GM21423 (cell line): Measurements from ENCODE around the gene REEP2.
A peak's percentile ranks its signal among the peaks of the same experiment; 100 is the strongest.
"Not testable (repeated sequence)": the region's sequence is repeated elsewhere in the genome, so short reads cannot be mapped to it uniquely, and the experiment has no call there.

ENCODE experiments used
- ATAC-seq: cut with Tn5 transposase; IDR thresholded peaks from one replicate; pipeline ENCODE4 v1.9.1; 2021; ENCODE audit warnings: mild to moderate bottlenecking, moderate library complexity; ENCODE audit not compliant: unreplicated experiment

REEP2 gene, protein sequence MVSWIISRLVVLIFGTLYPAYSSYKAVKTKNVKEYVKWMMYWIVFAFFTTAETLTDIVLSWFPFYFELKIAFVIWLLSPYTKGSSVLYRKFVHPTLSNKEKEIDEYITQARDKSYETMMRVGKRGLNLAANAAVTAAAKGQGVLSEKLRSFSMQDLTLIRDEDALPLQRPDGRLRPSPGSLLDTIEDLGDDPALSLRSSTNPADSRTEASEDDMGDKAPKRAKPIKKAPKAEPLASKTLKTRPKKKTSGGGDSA

DNA sequence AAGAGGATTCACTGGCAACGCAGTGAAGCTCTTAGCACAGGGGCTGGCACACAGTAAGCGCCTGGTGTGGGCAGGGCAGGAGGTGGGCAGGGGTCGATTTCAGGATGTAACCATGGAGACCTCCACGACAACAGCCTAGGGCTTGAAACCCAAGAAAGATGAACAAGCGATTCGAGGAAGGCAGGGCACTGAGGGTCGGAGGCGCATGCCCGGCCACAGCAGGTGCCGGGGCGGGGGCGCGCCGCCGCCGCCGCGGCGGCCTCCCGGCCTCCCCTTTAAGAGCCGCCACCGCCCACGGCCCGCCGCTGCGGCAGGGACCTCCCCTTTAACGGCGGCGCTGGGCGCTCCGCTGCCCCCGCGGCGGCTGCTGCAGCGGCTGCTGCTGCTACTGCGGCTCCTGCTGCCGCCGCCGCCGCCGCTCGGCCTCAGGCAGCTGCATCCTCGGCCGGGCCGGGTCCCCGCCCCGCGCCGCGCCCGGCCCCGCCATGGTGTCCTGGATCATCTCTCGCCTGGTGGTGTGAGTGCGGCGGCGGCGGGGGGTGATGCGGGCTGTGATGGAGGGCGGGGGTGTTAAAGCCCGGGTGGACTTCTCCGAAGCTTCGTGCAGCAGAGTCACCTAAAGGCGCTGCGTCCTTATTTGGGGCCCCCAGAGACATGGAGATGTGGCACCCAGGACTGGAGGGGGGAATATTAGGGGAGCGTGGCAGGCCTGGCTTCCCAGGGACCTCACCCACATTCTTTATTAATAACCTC, at the start of gene REEP2:
Gene REEP2 (plus strand): TSS at position 334 of the 753 bp plus-strand sequence. CDS start 152 bp downstream, at position 486.
- peak; percentile 69 for ATAC-seq

DNA sequence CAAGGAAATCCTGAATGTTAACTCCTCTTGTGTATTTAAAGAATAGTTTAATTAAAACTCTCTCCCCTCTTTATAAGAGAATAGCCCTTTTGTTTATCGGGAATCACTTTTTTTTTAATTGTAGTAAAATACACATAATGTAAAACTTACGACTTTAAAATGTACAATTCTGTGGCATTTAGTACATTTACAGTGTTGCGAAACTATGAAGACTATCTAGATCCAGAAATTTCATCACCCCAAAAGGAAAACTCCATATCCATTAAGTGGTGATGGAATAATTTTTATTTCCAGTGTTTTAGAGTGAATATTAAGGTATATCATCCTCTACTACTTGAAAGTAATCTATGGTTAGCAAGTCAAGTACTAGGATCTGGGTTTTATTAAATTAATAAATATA, 49.5 kb upstream of the REEP2 start:
- no peak for ATAC-seq

DNA sequence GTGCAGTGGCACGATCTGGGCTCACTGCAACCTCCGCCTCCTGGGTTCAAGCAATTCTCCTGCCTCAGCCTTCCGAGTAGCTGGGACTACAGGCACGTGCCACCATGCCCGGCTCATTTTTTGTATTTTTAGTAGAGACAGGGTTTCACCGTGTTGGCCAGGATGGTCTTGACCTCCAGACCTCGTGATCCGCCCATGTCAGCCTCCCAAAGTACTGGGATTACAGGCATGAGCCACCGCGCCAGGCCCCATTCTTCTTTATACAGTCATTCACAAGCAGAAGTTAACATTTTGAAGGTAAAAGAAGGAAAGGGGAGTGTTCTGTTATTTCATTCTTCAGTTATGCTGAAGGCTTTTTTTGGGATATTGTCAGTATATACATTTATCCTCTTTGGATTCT, 48.9 kb upstream of the REEP2 start:
- ATAC-seq: not testable (repeated sequence)

DNA sequence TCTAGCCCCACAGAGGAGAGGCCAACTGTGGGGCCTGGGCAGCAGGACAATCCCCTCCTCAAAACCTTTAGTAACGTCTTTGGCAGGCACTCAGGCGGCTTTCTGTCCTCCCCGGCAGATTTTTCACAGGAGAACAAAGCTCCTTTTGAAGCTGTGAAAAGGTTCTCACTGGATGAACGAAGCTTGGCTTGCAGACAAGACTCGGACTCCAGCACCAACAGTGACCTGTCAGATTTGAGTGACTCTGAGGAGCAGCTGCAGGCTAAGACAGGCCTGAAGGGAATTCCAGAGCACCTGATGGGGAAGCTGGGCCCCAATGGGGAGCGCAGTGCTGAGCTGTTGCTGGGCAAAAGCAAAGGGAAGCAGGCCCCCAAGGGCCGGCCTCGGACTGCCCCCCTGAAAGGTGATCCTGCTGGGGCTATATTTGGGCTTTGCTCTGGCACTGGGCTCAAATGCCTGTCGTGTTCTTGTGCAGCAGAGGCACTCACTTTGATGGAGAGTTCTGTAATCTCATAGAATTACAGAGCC, 46.9 kb upstream of the REEP2 start:
- no peak for ATAC-seq

DNA sequence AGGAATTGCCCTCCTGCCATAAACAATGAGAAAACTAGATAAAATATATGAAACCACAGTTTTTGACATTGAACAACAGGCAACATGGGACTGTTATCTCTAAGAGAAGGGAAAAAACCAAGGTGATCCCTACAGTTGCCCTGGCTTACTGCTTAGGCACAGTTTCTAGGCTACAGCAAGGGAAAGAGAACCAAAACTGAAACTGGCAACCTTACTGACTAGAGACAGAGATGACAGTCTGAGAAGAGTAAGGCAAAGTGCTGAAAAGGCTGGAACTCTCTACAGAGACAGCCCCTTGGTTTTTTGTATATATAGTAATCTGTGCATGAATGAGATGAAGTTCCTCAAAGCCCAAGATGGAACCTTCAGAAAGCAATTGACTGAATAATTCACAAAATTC, 36.2 kb upstream of the REEP2 start:
- ATAC-seq: peak; percentile 84

DNA sequence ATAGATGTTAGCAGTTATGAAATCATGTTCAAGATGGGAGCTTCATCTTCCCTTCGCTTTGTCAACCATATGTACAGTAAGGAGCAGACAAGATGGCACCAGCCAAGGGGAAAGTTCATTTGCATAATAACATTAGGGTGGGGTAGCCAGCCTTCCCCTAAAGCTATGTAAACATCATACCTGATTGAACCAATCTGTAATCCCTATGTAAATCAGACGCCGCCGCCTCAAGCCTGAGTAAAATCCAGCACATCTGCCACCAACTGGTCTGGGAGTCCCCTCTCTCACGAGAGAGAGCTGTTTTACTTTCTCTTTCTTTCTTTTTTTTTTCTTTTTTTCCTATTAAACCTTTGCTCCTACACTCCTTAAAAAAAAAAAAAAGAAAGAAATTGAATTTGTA, 30.8 kb upstream of the REEP2 start:
- no peak for ATAC-seq

DNA sequence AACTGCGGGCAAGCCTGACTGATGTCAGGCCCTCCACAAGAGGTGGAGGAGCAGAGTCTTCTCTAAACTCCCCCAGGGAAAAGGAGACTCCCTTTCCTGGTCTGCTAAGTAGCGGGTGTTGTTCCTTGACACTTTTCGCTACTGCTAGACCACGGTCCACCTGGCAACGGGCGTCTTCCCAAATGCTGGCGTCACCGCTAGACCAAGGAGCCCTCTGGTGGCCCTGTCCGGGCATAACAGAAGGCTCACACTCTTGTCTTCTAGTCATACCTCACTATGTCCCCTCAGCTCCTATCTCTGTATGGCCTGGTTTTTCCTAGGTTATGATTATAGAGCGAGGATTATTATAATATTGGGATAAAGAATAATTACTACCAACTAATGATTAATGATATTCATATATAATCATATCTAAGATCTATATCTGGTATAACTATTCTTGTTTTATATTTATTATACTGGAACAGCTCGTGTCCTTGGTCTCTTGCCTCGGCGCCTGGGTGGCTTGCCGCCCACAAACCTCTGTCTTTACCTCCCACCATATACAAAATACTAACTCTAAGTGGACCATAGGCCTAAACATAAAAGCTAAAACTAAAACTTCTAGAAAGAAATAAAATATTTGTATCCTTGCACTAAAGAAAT, 27.7 kb upstream of the REEP2 start:
- ATAC-seq: not testable (repeated sequence)

DNA sequence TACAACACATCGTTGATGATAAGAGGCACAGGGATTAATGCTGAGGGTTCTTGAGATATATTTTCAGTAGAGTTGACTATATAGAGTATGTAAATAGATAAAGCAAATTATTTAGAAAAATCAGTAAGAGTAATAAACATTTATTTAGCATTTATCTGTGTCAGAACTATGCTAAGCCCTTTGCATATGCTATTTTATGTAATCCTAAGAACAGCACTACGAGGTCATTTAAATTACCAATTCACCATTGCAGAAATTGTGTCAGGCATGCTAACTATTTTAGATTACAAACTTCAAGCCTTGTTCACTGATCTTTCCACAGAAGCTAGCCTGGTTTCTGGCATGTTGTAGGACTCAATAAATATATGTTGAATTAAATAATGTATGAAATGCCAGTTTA, 20.4 kb upstream of the REEP2 start:
- no peak for ATAC-seq

DNA sequence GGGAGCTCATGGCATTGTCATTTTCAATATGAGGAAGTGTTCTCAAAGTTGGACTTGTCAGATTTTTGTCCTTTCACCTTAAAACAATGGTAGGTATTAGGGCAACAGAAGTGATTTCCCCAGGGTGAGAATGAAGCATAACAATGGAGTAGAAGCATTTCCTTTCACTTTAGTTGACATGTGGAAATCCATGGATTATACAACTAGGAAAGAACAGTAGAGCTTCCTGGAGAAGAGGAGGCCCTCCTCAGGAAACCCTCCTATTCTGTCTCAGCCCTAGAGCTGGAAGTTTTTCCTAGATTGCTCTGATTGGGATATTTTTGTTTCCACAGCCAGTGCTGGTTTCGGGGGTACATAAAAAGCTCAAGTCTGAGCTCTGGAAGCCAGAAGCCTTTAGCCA, 13.8 kb upstream of the REEP2 start:
- no peak for ATAC-seq

DNA sequence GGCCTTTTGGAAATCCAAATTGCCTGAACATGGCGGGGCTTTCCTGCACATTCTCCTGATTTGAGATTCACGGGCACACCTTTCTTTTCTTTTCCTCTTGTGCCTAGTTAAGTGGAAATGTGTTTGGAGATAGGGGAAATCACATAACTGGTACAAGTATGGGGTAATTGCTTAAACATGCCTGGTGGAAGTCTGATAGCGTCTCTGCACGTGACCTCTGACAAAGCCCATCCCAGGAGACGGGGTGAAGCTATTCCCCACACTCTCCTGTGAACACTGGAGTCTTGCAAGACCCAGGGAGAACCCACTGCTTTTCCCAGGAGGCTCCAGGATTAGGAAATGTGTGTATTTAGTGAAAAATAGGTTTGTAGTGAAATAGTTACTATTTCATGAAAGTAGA, 2.9 kb upstream of the REEP2 start:
- no peak for ATAC-seq

DNA sequence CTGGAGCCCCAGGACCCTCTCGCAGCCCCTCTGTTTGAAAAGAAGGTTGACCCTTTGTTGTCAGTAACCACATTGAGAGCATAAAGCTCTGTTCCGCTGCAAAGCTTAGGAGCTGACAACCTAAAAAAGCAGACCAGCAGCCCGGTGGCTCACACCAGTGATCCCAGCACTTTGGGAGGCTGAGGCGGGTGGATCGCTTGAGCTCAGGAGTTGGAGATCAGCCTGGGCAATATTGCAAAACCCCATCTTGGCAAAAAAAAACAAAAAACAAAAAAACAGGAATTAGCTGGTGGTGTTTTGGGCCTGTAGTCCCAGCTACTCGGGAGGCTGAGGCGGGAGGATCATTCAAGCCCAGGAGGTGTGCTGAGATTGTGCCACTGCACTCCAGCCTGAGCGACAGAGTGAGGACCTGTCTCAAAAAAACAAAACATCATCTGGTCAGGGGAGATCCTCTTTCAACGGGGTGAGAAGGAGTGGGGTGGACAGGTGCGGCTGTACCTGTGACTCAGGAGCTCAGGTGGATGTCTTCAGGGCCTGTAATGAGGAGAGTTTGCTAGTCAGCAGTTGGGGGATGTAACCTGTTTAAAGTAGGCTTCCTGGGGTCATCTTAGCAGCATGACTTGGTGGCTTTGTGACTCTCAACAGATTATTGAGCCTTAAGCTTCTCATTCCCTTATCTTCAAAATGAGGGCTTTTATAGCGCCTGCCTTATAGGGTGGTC, 694 bp upstream of the REEP2 start:
- ATAC-seq: no peak

DNA sequence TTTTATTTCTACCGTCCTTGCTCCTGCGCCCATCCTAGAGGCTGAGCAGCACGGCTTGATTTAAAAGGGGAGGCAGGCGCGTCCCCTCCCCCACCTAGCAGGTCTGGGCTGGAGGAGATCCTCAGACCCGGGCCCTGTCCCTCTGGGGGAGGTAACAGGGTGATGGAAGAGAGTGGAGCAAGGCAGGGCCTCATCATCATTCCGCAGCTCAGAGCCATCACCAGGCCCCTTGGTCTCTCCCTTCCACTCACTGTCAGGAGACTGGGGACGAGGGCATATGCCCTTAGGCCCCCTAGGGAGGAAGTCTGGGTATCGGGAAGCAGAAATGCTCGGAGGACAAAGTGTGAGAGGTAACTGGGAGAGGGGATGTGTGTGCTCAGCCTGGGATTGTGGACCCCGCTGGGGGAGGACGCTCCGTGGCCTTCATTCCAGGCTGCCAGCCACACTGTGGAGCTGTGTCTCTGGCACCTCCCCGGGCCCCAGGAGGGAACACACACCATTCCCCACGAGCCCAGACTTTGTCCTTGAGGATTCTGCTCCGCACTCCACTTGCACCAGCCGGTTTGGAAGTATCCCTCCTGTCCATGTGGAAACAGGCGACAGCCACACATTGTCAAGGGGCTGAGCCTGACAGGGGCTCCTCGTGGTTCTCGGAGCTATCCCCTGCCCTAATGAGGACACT, 761 bp downstream of the REEP2 start:
- ATAC-seq: no peak

DNA sequence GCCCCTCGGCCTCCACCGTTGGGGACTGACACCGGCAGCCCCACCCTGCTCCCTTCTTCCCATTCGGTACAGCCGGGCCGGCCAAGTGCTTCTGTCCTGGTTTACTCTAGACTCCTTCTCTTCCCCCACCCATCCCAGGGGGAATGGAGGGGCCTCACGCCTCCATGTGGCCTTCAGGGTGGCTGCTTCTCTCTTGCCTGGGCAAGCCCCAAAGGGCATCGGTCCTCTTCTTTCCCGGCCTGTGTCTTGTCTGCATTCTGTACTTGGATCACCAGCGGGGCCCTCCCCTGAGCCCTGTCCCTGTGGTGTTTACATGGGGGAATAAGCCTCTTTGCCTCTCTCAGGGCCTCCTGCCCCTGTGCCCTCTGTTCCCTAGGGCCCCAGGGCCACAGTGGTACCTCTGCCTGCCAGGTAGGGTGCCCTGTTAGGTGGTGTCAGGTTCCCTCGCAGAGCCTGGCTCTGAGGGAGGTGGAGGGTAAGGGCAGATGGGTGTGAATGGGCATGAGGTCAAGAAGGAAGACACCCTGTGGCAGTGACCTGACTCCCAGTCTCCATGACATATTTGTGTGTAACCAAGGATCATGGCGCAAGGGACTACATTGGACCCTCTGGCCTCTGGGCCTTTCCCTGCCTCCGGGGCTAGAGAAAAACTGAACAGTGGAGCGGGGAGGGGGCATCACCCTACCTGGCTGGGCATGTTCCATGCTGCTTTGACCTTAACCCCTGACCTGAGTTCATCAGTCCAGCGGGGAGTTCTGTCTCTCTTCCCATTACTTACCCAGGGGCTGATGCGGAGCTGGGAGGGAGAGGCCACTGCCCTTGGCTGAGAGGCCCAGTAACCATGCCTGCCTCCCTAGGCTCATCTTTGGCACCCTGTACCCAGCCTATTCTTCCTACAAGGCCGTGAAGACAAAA, 1.6 kb downstream of the REEP2 start:
- no peak for ATAC-seq

DNA sequence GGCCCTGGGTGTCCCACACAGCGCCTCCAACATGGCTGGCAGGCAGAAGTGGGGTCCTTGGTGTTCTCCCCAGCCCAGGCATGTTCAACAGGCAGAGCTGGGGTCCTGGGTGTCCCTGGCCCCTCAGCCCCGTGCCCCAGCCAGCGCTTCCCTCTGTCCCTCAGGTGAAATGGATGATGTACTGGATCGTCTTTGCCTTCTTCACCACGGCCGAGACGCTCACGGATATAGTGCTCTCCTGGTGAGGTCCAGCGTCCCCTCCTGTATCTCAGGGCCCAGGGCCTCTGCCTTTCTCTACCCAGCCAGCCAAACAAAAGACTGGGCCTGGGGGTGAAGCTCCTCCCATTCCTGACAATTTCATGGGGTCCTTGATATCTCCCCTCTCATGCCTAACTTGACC, 2.4 kb downstream of the REEP2 start:
- ATAC-seq: no peak

DNA sequence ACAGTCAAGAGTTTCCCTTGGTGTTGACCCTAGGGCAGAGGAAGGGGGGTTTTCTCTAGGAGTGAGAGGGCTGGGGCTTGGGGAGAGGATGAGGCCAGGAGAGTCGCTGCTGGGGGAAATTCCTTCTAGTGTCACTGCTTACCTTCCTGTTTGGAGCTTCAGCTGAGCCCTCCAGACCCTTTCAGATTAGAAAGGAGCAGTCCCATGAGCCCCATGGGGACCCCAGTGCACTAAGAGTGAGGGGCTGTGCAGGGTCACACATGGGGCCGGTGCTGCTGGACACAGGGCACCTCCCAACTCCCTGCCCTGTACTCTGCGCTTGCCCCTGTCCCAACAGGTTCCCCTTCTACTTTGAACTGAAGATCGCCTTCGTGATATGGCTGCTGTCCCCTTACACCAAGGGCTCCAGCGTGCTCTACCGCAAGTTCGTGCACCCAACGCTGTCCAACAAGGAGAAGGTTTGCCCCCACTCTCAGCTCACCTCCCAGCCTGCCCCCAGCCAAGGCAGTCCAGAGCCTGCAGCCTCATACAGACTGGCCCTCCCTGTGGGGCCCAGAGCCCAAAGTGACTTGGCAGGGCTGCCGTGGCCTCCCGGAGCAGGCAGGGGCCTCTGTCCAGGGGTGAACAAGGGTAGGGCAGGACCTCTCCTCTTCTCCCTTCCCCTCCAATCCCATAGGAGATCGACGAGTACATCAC, 5.4 kb downstream of the REEP2 start:
- no peak for ATAC-seq

DNA sequence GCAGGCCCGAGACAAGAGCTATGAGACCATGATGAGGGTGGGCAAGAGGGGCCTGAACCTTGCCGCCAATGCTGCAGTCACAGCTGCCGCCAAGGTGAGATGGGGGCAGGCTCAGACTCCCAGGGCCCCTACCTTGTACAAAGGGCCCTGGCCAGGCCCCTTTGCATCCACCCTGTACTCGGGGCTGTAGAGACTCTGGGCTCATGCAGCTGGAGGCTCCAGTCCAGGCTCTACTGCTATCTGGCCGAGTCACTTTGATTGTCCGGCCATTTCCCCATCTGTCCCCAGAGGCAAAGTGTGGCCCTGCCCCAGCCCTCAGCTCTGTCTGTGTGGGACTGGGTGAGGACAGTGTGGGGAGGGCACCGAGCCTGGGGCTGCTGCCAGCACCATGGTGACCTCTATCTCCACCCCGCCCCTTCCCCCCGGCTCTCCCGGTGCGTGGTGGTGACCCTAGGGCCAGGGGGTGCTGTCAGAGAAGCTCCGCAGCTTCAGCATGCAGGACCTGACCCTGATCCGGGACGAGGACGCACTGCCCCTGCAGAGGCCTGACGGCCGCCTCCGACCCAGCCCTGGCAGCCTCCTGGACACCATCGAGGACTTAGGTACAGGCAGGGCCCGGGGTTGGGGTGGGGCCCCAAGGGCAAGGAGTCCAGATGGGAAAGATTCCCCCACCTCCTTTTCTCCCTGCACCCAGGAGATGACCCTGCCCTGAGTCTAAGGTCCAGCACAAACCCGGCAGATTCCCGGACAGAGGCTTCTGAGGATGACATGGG, 6.1 kb downstream of the REEP2 start:
- no peak for ATAC-seq

DNA sequence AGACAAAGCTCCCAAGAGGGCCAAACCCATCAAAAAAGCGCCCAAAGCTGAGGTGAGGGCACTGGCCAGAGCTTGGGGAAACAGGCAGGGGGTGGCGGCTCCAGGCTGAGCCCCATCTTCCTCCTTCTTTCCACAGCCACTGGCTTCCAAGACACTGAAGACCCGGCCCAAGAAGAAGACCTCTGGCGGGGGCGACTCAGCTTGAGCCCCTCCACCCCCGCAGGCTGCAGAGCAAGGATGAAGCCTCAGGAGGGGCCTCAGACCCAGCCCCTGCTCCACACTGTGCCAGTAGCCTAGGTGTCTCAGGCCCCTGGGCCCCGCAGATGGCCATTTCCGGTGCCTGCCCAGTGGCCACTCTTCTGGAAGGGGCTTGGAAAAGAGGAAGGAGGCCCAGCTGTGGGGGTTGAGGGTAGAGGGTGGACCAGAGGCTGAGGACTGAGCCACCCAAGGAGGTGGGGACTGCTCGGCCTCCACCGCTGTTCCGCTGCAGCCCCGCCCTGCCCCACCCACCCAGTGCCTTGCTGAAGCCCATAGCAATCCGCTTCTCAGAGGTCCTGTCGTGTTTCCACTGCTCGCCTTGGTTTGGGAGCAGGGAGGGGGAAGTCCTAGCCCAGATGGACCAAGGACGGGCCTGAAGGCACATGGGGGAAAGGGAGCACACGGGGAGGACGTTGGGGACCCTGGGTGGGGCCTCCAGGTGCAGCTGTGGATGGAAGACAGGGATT, 6.9 kb downstream of the REEP2 start:
- no peak for ATAC-seq

DNA sequence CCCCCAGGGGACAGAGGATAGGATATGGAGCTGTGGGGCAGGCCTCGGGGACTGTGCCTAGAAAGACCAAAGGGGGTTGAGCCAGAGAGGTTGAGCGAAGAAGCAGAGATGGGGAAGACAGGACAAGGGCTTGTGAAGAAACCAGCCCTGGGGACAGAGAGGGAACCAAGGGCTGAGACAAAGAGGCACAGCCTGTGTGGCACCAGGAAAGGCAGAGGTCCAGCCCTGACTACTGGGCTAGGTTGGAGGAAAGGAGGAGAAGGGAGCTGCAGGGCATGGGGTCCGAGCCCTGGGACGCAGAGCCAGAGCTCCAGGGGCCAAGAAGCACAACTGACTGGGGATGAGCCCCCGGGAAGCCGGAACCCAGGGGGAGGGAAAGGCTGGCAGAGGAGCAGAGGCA, 9.2 kb downstream of the REEP2 start:
- no peak for ATAC-seq
